NOMO-1 treated with dmso at 0.1 percent for 144 hours (cell line): ENCODE data around the gene TOR1AIP2.

Experiments used
- DNase-seq: peaks from one replicate; lab custom pipeline; 2025; ENCODE audit not compliant: unreplicated experiment; lab: John Stamatoyannopoulos, UW

The TOR1AIP2 gene

GRCh38 chr1:179877586-179878265 is at the start of gene TOR1AIP2:
TSS of gene TOR1AIP2 (minus strand) at chr1:179877803. CDS start at chr1:179852665, 25,138 bp downstream.
- peak; percentile 86 for DNase-seq

GRCh38 chr1:179926850-179927205 is 49.2 kb upstream of the TOR1AIP2 start:
- no peak for DNase-seq

- DNase-seq: no peak
Observed at GRCh38 chr1:179925922-179926849, 48.6 kb upstream of the TOR1AIP2 start.

- DNase-seq: no peak
Observed at GRCh38 chr1:179925302-179925701, 47.7 kb upstream of the TOR1AIP2 start.

GRCh38 chr1:179924268-179924667 is 46.7 kb upstream of the TOR1AIP2 start:
- no peak for DNase-seq

GRCh38 chr1:179923029-179923428 is 45.4 kb upstream of the TOR1AIP2 start:
- DNase-seq: peak; percentile 11

GRCh38 chr1:179921981-179922872 is 44.6 kb upstream of the TOR1AIP2 start:
- no peak for DNase-seq

- DNase-seq: no peak
Observed at GRCh38 chr1:179921472-179921871, 43.9 kb upstream of the TOR1AIP2 start.

GRCh38 chr1:179917601-179918429 is 40.2 kb upstream of the TOR1AIP2 start:
- no peak for DNase-seq

- no peak for DNase-seq
Observed at GRCh38 chr1:179911812-179912211, 34.2 kb upstream of the TOR1AIP2 start.

- DNase-seq: peak; percentile 9
Observed at GRCh38 chr1:179910934-179911333, 33.3 kb upstream of the TOR1AIP2 start.

- no peak for DNase-seq
Observed at GRCh38 chr1:179889589-179889988, 12.0 kb upstream of the TOR1AIP2 start.

GRCh38 chr1:179888071-179888470 is 10.5 kb upstream of the TOR1AIP2 start:
- no peak for DNase-seq

- no peak for DNase-seq
Observed at GRCh38 chr1:179883745-179884138, 6.1 kb upstream of the TOR1AIP2 start.

GRCh38 chr1:179883040-179883744 is 5.6 kb upstream of the TOR1AIP2 start:
- peak; percentile 86 for DNase-seq

- peak; percentile 96 for DNase-seq
Observed at GRCh38 chr1:179882253-179883039, 4.8 kb upstream of the TOR1AIP2 start, which contains the start of gene TOR1AIP1. TSS of gene TOR1AIP1 (plus strand) at chr1:179882285. CDS start at chr1:179882503, 218 bp downstream.

- no peak for DNase-seq
Observed at GRCh38 chr1:179881642-179882252, 4.1 kb upstream of the TOR1AIP2 start.

GRCh38 chr1:179879797-179880196 is 2.2 kb upstream of the TOR1AIP2 start:
- no peak for DNase-seq
